KOPT-K1 (cell line): Measurements from ENCODE around the gene FARP2.
A peak's percentile ranks its signal among the peaks of the same experiment; 100 is the strongest.

Experiments
- H3K27ac ChIP-seq: fragments of 200-600 bp; sonication (generic); 2 replicates; pipeline ENCODE4 v1.5.1; 2016; ENCODE audit warnings: antibody characterized with exemption, mild to moderate bottlenecking, low read depth, low read length; ENCODE audit not compliant: poor library complexity, severe bottlenecking
- H3K36me3 ChIP-seq: fragments of 200-600 bp; sonication (generic); 2 replicates; pipeline ENCODE4 v1.5.1; 2017; ENCODE audit warnings: antibody characterized with exemption, mild to moderate bottlenecking, low read length, moderate library complexity; ENCODE audit not compliant: insufficient read depth
- H3K9me3 ChIP-seq: fragments of 200-600 bp; sonication (generic); 2 replicates; pipeline ENCODE4 v1.5.1; 2017; ENCODE audit warnings: antibody characterized with exemption, low read length, mild to moderate bottlenecking; ENCODE audit not compliant: insufficient read depth, poor library complexity, severe bottlenecking

Gene FARP2

GRCh38 chr2:241355983-241356870 is at the start of gene FARP2:
Gene FARP2 (plus strand): TSS chr2:241356285. CDS start chr2:241373108, 16,823 bp downstream.
- Histone ChIP-seq H3K27ac (peak within 1 kb of the TSS; percentile 63), H3K36me3 (peaks cover 40% of the 10 kb centered on the region), H3K9me3 (no peaks in the 10 kb centered on the region)

GRCh38 chr2:241307055-241307454 is 49.0 kb upstream of the FARP2 start:
- no peaks in the 10 kb centered on the region for H3K9me3 ChIP-seq
- peaks cover 20% of the 10 kb centered on the region; the same call in 1 of the 2 replicates for H3K36me3 ChIP-seq
- H3K27ac ChIP-seq = no peak overlapping the region

GRCh38 chr2:241308267-241308666 is 47.8 kb upstream of the FARP2 start:
- no peak overlapping the region for H3K27ac ChIP-seq
- peaks cover 20% of the 10 kb centered on the region; the same call in 1 of the 2 replicates for H3K36me3 ChIP-seq
- H3K9me3 ChIP-seq = no peaks in the 10 kb centered on the region

GRCh38 chr2:241308832-241309500 is 47.1 kb upstream of the FARP2 start:
- no peaks in the 10 kb centered on the region for H3K9me3 ChIP-seq
- peaks cover 20% of the 10 kb centered on the region; the same call in 1 of the 2 replicates for H3K36me3 ChIP-seq
- H3K27ac ChIP-seq = peak overlapping the region; percentile 30

GRCh38 chr2:241309684-241310117 is 46.4 kb upstream of the FARP2 start:
- H3K9me3 ChIP-seq = no peaks in the 10 kb centered on the region
- peaks cover 20% of the 10 kb centered on the region; the same call in 1 of the 2 replicates for H3K36me3 ChIP-seq
- H3K27ac ChIP-seq = peak overlapping the region; percentile 30

- no peak overlapping the region for H3K27ac ChIP-seq
- H3K9me3 ChIP-seq = no peaks in the 10 kb centered on the region
- peaks cover 20% of the 10 kb centered on the region; the same call in 1 of the 2 replicates for H3K36me3 ChIP-seq
Observed at GRCh38 chr2:241310917-241311566, 45.0 kb upstream of the FARP2 start.

GRCh38 chr2:241312082-241312481 is 44.0 kb upstream of the FARP2 start:
- Histone ChIP-seq H3K36me3 (peaks cover 15% of the 10 kb centered on the region; the same call in 1 of the 2 replicates), H3K27ac (no peak overlapping the region), H3K9me3 (no peaks in the 10 kb centered on the region)

GRCh38 chr2:241313543-241314095 is 42.5 kb upstream of the FARP2 start:
- Histone ChIP-seq H3K36me3 (peaks cover 18% of the 10 kb centered on the region), H3K27ac (peak overlapping the region; percentile 100), H3K9me3 (no peaks in the 10 kb centered on the region)

GRCh38 chr2:241314226-241315092 is 41.6 kb upstream of the FARP2 start:
- Histone ChIP-seq H3K27ac (peak overlapping the region; percentile 100), H3K36me3 (peaks cover 21% of the 10 kb centered on the region), H3K9me3 (no peaks in the 10 kb centered on the region)

GRCh38 chr2:241315093-241315878 is 40.8 kb upstream of the FARP2 start, which contains the start of gene HDLBP:
Gene HDLBP (minus strand): TSS chr2:241315672. CDS start chr2:241266869, 48,803 bp downstream.
- peaks cover 29% of the 10 kb centered on the region for H3K36me3 ChIP-seq
- H3K27ac ChIP-seq = peak within 1 kb of the TSS; percentile 100
- no peaks in the 10 kb centered on the region for H3K9me3 ChIP-seq

GRCh38 chr2:241315879-241316631 is 40.0 kb upstream of the FARP2 start, which contains the start of gene SEPTIN2:
Gene SEPTIN2 (plus strand): TSS chr2:241315925. CDS start chr2:241324233, 8,308 bp downstream.
- H3K27ac ChIP-seq = peak within 1 kb of the TSS; percentile 100
- no peaks in the 10 kb centered on the region for H3K9me3 ChIP-seq
- peaks cover 36% of the 10 kb centered on the region for H3K36me3 ChIP-seq

- H3K36me3 ChIP-seq = peaks cover 43% of the 10 kb centered on the region
- H3K9me3 ChIP-seq = no peaks in the 10 kb centered on the region
- peak overlapping the region; percentile 100 for H3K27ac ChIP-seq
Observed at GRCh38 chr2:241316825-241317224, 39.3 kb upstream of the FARP2 start.

- Histone ChIP-seq H3K9me3 (no peaks in the 10 kb centered on the region), H3K27ac (peak overlapping the region; percentile 100), H3K36me3 (peaks cover 46% of the 10 kb centered on the region)
Observed at GRCh38 chr2:241317391-241317790, 38.7 kb upstream of the FARP2 start.
